GM23248 (cell line): Measurements from ENCODE around the gene SLC35F3. TPM values are rescaled to one million over a fixed set of nuclear protein-coding genes. Genes with fewer than 3 reads are reported as not detected.
A peak's percentile ranks its signal among the peaks of the same experiment; 100 is the strongest.

ENCODE experiments used
- DNase-seq: peaks from one replicate; pipeline ENCODE4 v3.0.0-alpha.2; 2015
- H2AFZ ChIP-seq: fragments of 200-600 bp; sonication (generic); 2 replicates; pipeline ENCODE4 v1.6.1; 2016; ENCODE audit warnings: antibody characterized with exemption
- H3F3A ChIP-seq: fragments of 200-600 bp; sonication (generic); 2 replicates; pipeline ENCODE4 v1.6.1; 2016; ENCODE audit warnings: mild to moderate bottlenecking, antibody characterized with exemption, mixed run types; ENCODE audit not compliant: insufficient read depth
- H3K27ac ChIP-seq: fragments of 200-600 bp; sonication (generic); 2 replicates; pipeline ENCODE4 v1.5.1; 2016; ENCODE audit warnings: mild to moderate bottlenecking
- H3K27me3 ChIP-seq: fragments of 200-600 bp; sonication (generic); replicated peaks from 2 replicates; pipeline ENCODE4 v1.6.1; 2016; ENCODE audit warnings: mild to moderate bottlenecking; ENCODE audit not compliant: insufficient read depth
- H3K36me3 ChIP-seq: fragments of 200-600 bp; sonication (generic); 2 replicates; pipeline ENCODE4 v1.6.1; 2016; ENCODE audit warnings: low read depth, mild to moderate bottlenecking
- H3K4me1 ChIP-seq: fragments of 200-600 bp; sonication (generic); 2 replicates; pipeline ENCODE4 v1.6.1; 2016; ENCODE audit warnings: mild to moderate bottlenecking; ENCODE audit not compliant: insufficient read depth
- H3K4me2 ChIP-seq: fragments of 200-600 bp; sonication (generic); one replicate; pipeline ENCODE4 v1.6.1; 2016; ENCODE audit warnings: mild to moderate bottlenecking; ENCODE audit not compliant: unreplicated experiment
- H3K4me3 ChIP-seq: fragments of 200-600 bp; sonication (generic); 2 replicates; pipeline ENCODE4 v1.5.1; 2016; ENCODE audit warnings: mild to moderate bottlenecking
- H3K79me2 ChIP-seq: fragments of 200-600 bp; sonication (generic); 2 replicates; pipeline ENCODE4 v1.6.1; 2016; ENCODE audit warnings: mild to moderate bottlenecking; ENCODE audit not compliant: insufficient read depth
- H3K9ac ChIP-seq: fragments of 200-600 bp; sonication (generic); 2 replicates; pipeline ENCODE4 v1.6.1; 2016; ENCODE audit warnings: mild to moderate bottlenecking
- H3K9me2 ChIP-seq: fragments of 200-600 bp; sonication (generic); 2 replicates; pipeline ENCODE4 v1.6.1; 2016; ENCODE audit warnings: mixed run types, mild to moderate bottlenecking, moderate library complexity; ENCODE audit not compliant: insufficient read depth
- H3K9me3 ChIP-seq: fragments of 200-600 bp; sonication (generic); one replicate; pipeline ENCODE4 v1.6.1; 2017; ENCODE audit warnings: low read depth
- H4K20me1 ChIP-seq: fragments of 200-600 bp; sonication (generic); 2 replicates; pipeline ENCODE4 v1.6.0; 2016; ENCODE audit not compliant: insufficient read depth
- EZH2 ChIP-seq: fragments of 200-600 bp; sonication (generic); IDR thresholded peaks from 2 replicates; pipeline ENCODE4 v1.6.1; 2018; ENCODE audit warnings: antibody characterized with exemption, mild to moderate bottlenecking; ENCODE audit not compliant: insufficient read depth, poor library complexity, severe bottlenecking
- EZH2phosphoT487 ChIP-seq: fragments of 200-600 bp; sonication (generic); IDR thresholded peaks from 2 replicates; pipeline ENCODE4 v1.6.1; 2018; ENCODE audit warnings: antibody characterized with exemption, moderate library complexity, mild to moderate bottlenecking, low read depth; ENCODE audit not compliant: insufficient read depth
- WGBS, 2 experiments: methylation state at CpG; one replicate each; pipeline ENCODE4 v1.1.6; 2015 to 2017; ENCODE audit warnings: low lambda C conversion rate in 2 of 2, low coverage in 1 of 2; ENCODE audit errors: missing lambda C conversion rate in 2 of 2; 5-methylcytosine and 5-hydroxymethylcytosine counted together
- in situ Hi-C: fragments of 300-500 bp; cut with MboI; formaldehyde crosslinking; loops from 2 replicates; pipeline ENCODE4 v1.15.0; 2020
- polyA plus RNA-seq: library from polyadenylated mRNA; unstranded; fragments of >200 nt; fragmentation: Nextera tagmentation; extraction: Ambion mirVana; gene quantifications from 2 replicates; pipeline ENCODE4 v1.2.1, GENCODE V29; 2016
- total RNA-seq: library from RNA; depleted of rRNA; stranded (reverse); fragments of >200 nt; shearing (Covaris generic); gene quantifications from 2 replicates; pipeline ENCODE4 v1.2.3, GENCODE V29; 2014

SLC35F3 gene
- total and polyA plus RNA-seq, 2 experiments from 2014 or later: 0.43 to 1.3 TPM

DNA sequence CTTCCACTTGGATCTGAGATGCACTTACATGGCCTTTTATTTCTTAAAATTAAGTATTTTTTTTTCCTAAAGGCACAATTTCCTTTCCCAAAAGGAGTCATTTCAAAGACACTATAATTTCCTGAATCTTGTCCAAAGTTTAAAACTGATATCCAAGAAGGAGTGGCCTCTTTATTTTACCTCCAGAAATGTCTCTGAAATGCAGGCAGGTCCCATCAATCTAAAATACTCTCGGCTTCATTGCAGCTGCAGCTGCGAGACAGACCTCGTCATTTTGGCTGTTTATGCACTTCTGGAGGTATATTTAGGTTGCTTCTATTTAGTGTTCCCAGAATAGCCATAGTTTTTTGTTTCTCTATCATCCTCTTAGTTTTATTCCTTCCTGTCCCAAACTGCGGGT, 296.1 kb downstream of the SLC35F3 start:
- Histone ChIP-seq H3F3A (no peaks in the 10 kb centered on the region), H3K4me3 (no peak overlapping the region), H3K4me2 (no peak overlapping the region), H3K27me3 (no peaks in the 10 kb centered on the region), H3K9me2 (no peaks in the 10 kb centered on the region), H3K36me3 (no peaks in the 10 kb centered on the region), H2AFZ (no peak overlapping the region), H4K20me1 (no peaks in the 10 kb centered on the region), H3K79me2 (no peaks in the 10 kb centered on the region), H3K27ac (no peak overlapping the region), H3K9me3 (no peaks in the 10 kb centered on the region), H3K4me1 (no peaks in the 10 kb centered on the region), H3K9ac (no peak overlapping the region)
- 14 to 26% methylated on average over 4 of the region's 4 CpGs for WGBS, 2 experiments
- DNase-seq: no peak
- TF ChIP-seq EZH2phosphoT487 (no peak), EZH2 (no peak)
- in situ Hi-C loops: no loop called here

DNA sequence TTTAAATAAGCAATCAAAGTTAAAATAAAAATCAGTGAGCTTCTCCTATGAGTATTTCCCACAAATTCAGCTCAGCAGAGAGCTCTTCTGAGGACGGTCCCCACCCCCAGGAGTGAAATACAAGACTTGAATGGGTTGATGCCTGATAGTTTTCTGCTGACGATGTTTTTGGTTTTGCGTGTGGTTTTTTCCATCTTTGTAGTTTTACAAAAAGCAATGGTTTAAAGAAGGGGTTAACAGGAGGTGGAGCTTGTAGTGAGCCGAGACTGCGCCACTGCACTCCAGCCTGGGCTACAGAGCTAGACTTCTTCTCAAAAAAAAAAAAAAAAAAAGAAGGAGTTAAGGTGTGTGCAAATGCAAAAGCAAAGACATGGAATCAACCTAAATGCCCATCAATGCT, 297.1 kb downstream of the SLC35F3 start:
- Histone ChIP-seq H3K36me3 (no peaks in the 10 kb centered on the region), H3F3A (no peaks in the 10 kb centered on the region), H3K4me1 (peaks cover 2% of the 10 kb centered on the region), H3K4me3 (no peak overlapping the region), H3K27ac (no peak overlapping the region), H3K4me2 (no peak overlapping the region), H3K9me3 (no peaks in the 10 kb centered on the region), H3K9me2 (no peaks in the 10 kb centered on the region), H3K79me2 (no peaks in the 10 kb centered on the region), H2AFZ (no peak overlapping the region), H3K9ac (no peak overlapping the region), H3K27me3 (no peaks in the 10 kb centered on the region), H4K20me1 (no peaks in the 10 kb centered on the region)
- no peak for DNase-seq
- TF ChIP-seq EZH2 (no peak), EZH2phosphoT487 (no peak)
- WGBS, 2 experiments: 26% methylated on average over 5 of the region's 5 CpGs
- in situ Hi-C loops: no loop called here

DNA sequence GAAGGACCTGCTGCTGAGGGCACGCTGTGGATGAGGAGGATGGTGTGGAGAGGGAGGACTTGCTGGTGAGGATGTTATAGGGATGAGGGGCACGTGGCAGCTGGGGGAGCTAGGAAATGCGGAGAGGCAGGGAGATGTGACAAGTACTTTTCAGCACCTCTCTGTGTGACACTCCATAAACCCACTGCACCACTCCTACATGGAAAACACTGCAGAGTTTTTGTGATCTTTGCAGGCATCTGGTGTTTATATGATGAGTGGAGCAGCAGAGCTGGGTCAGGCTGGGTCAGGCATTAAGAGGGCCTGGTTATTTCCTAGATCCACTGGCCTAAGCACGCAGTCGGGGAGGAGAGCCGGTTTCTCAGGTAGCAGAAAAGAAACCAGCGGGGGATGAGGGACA, 301.5 kb downstream of the SLC35F3 start:
- Histone ChIP-seq H3K36me3 (no peaks in the 10 kb centered on the region), H4K20me1 (no peaks in the 10 kb centered on the region), H2AFZ (no peak overlapping the region), H3K79me2 (no peaks in the 10 kb centered on the region), H3K4me2 (no peak overlapping the region), H3K4me3 (no peak overlapping the region), H3F3A (peaks cover 10% of the 10 kb centered on the region; the same call in 1 of the 2 replicates), H3K9ac (no peak overlapping the region), H3K9me3 (no peaks in the 10 kb centered on the region), H3K27me3 (no peaks in the 10 kb centered on the region), H3K9me2 (no peaks in the 10 kb centered on the region), H3K4me1 (peaks cover 18% of the 10 kb centered on the region), H3K27ac (no peak overlapping the region)
- WGBS, 2 experiments: 35 to 54% methylated on average over 6 to 7 of the region's 7 CpGs
- in situ Hi-C loops: no loop called here
- DNase-seq: no peak
- TF ChIP-seq EZH2phosphoT487: no peak
- TF ChIP-seq EZH2: no peak

DNA sequence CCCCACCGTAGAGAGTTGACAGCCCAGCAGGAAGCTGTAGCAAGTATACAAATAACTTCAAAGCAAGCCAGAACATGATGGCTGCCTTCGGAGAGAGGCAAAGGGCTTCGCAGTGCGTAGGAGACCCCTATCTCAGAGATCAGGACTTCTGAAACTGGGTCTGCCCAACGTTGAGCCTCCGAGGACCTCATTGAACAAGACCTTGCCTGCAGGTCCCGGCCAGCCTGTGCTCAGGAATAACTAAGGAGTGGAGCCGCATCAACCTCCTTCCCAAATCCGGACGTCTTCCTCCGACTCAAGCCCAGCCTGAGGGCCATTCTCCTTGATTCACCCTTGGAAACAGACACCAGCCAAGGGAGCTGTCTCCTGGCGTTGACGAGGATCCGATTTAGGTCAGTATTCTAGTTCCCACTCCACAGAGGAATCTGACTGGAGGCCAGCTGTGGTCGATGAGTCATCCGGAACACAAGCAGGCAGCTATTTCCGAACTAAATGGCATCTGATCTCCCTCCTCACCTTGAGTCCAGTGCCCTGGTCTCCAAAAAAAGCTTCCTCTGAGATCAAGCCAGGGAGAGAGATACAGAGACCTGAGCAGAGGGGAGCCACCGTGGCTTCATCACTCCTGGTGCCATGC, 302.3 kb downstream of the SLC35F3 start:
- Histone ChIP-seq H3K27me3 (no peaks in the 10 kb centered on the region), H4K20me1 (no peaks in the 10 kb centered on the region), H2AFZ (no peak overlapping the region), H3F3A (peaks cover 10% of the 10 kb centered on the region; the same call in 1 of the 2 replicates), H3K4me2 (peak overlapping the region; percentile 45), H3K9ac (no peak overlapping the region), H3K9me2 (no peaks in the 10 kb centered on the region), H3K4me1 (peaks cover 18% of the 10 kb centered on the region), H3K4me3 (no peak overlapping the region), H3K36me3 (no peaks in the 10 kb centered on the region), H3K79me2 (no peaks in the 10 kb centered on the region), H3K9me3 (no peaks in the 10 kb centered on the region), H3K27ac (no peak overlapping the region)
- WGBS, 2 experiments: 35 to 38% methylated on average over 18 of the region's 18 CpGs
- in situ Hi-C loops: no loop called here
- DNase-seq: peak; percentile 89
- no peak for TF ChIP-seq EZH2
- TF ChIP-seq EZH2phosphoT487: no peak
